Mucosa of rectum (tissue), 2 donors: ENCODE data around the gene EIF4E1B.

Experiments used
- H3K27ac ChIP-seq, 2 donors: one replicate each; pipeline ENCODE4 v1.7.0; 2013; ENCODE audit warnings: inconsistent platforms in 2 of 2, low read depth in 2 of 2, low read length in 2 of 2
- H3K27me3 ChIP-seq, 2 donors: one replicate each; pipeline ENCODE4 v1.7.0; 2013; ENCODE audit warnings: low read length in 2 of 2; ENCODE audit not compliant: control insufficient read depth in 2 of 2, insufficient read depth in 2 of 2
- H3K36me3 ChIP-seq, 2 donors: one replicate each; pipeline ENCODE4 v1.7.0; 2013; ENCODE audit warnings: low read length in 2 of 2; ENCODE audit not compliant: control insufficient read depth in 2 of 2, insufficient read depth in 2 of 2
- H3K4me1 ChIP-seq, 2 donors: one replicate each; pipeline ENCODE4 v1.7.0; 2013; ENCODE audit warnings: low read length in 2 of 2, mild to moderate bottlenecking in 1 of 2; ENCODE audit not compliant: control insufficient read depth in 2 of 2, insufficient read depth in 2 of 2
- H3K4me3 ChIP-seq, 2 donors: one replicate each; pipeline ENCODE4 v1.7.0; 2013; ENCODE audit warnings: low read length in 2 of 2
- H3K9ac ChIP-seq, 2 donors: one replicate each; pipeline ENCODE4 v1.7.0; 2013; ENCODE audit warnings: low read length in 2 of 2, low read depth in 1 of 2, mild to moderate bottlenecking in 1 of 2
- H3K9me3 ChIP-seq, 2 donors: one replicate each; pipeline ENCODE4 v1.7.0; 2013; ENCODE audit warnings: low read length in 2 of 2; ENCODE audit not compliant: control insufficient read depth in 2 of 2
- donor health status: healthy.
- donor health status: Normal muscosa, but diverticular disease.

Gene EIF4E1B

DNA sequence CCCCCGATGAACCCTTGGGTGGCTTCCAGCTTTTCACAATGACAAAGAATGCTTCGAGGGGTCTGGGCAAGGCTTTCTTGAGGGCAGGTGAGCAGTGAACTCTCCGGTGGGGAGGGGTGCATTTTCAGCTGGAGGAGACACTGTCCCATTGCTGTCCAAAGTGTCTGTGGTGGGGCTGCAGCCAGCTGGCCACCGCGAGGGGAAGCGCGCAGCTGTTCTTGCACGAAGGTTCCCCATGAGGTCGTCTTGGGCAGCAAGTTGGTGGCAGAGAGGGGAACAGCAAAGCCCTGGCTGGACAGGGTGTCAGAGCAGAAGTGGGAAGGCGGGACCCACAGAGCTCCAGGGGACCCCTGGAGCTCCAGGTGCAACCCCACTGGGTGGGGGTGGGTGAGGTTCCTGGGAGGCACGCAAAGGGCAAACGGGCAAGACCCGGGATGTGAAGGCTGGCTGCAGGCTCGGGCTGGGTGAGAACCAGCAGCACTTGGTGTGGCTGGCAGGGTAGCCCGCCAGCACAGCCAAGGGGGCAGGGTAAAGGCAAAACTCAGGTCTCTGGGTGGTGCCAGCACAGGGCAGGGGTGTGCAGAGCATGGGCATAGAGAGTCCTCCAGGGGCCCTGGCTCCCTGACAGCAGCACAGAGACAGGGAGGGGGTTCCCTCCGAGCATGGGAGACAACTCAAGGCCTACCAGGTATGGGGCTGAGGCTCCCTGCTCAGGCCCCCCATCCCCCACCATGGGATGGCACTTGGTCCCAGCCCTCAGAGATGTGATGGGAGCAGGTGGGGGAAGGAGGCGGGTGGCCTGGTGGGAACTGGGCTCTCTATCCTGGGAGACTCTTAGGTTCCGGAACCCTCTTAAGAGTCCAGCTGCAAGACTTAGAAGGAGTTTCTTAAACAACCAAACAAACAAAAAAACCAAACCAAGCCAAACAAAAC, 43.4 kb downstream of the EIF4E1B start:
- H3K36me3 ChIP-seq, result no peaks in the 10 kb centered on the region
- no peaks in the 10 kb centered on the region for H3K4me1 ChIP-seq
- H3K9ac ChIP-seq, result no peak overlapping the region
- no peak overlapping the region for H3K27ac ChIP-seq
- H3K9me3 ChIP-seq, result no peaks in the 10 kb centered on the region
- H3K27me3 ChIP-seq, result no peaks in the 10 kb centered on the region
- no peak overlapping the region for H3K4me3 ChIP-seq

DNA sequence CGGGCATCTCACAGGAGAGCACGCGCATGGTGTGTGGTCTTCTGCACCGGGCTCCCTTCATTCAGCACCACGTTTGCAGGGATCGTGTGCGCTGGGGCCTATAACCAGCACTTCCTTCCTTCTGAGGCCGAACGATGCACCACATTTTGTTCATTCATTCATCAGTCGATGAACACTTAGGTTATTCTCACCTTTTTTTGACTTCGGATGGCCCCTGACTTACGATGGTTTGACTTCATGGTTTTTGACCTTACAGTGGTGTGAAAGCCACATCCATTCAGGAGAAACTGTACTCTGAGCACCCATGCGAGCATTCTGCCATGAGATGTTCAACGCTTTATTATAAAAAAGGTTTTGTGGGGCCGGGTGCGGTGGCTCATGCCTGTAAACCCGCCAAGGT, 44.3 kb downstream of the EIF4E1B start:
- H3K27me3 ChIP-seq, result peaks cover 5 to 7% of the 10 kb centered on the region in 2 donors
- H3K9ac ChIP-seq, result no peak overlapping the region
- H3K36me3 ChIP-seq, result no peaks in the 10 kb centered on the region
- no peaks in the 10 kb centered on the region for H3K4me1 ChIP-seq
- H3K9me3 ChIP-seq, result no peaks in the 10 kb centered on the region
- no peak overlapping the region for H3K4me3 ChIP-seq
- no peak overlapping the region for H3K27ac ChIP-seq

DNA sequence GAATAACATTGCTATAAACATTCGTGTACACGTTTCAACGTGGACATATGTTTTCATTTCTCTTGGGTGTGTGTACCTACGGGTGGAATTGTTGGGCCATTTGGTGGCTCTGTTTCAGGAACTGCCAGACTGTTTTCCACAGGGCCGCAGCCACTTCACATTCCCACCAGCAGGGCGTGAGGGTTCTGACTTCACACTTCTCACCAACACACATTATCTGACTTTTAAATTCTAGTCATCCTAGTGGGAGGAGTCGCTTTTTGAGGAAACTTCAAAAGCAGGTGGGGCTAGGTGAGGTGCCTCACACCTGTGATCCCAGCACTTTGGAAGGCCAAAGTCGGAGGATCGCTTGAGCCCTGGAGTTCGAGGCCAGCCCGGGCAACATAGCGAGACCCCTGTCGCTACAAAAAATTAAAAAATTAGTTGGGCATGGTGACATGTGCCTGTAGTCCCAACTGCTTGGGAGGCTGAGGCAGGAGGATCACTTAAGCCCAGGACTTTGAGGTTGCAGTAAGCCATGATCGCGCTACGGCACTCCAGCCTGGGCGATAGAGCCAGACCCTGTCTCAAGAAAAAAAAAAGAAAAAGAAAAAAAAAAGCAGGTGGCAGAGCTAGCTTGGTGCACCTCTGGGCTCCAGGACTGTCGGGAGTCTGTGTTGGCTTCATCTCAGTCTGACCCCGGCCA, 45.3 kb downstream of the EIF4E1B start:
- H3K36me3 ChIP-seq, result no peaks in the 10 kb centered on the region
- peaks cover 8 to 13% of the 10 kb centered on the region in 2 donors for H3K27me3 ChIP-seq
- no peak overlapping the region for H3K9ac ChIP-seq
- no peaks in the 10 kb centered on the region for H3K4me1 ChIP-seq
- H3K9me3 ChIP-seq, result no peaks in the 10 kb centered on the region
- H3K27ac ChIP-seq, result no peak overlapping the region
- H3K4me3 ChIP-seq, result no peak overlapping the region

DNA sequence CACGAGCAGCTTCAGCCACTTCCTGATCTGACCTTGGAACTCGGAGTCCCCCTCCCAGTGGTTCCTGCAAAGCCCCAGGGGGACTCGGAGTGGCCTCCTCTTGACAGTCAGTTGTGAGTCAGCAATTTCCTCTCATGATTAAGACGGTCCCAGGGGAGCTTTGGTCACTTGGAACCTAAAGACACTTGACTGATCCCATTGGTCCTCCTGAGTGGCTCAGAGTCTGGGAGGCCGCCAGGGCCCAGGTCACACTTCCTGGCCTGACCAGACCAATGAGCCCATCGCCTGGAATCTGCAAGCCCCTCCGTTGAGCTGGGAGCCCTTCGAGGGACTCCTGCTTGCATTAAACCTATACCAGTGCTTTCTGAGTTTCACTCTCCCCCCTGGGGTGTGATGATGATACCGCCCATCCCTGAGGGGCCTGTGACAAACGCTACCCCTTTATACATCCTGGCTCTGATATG, 45.9 kb downstream of the EIF4E1B start:
- Histone ChIP-seq H3K27ac (no peak overlapping the region), H3K4me1 (no peaks in the 10 kb centered on the region), H3K36me3 (no peaks in the 10 kb centered on the region), H3K4me3 (no peak overlapping the region), H3K9me3 (no peaks in the 10 kb centered on the region), H3K9ac (no peak overlapping the region), H3K27me3 (peaks cover 8 to 14% of the 10 kb centered on the region in 2 donors)

DNA sequence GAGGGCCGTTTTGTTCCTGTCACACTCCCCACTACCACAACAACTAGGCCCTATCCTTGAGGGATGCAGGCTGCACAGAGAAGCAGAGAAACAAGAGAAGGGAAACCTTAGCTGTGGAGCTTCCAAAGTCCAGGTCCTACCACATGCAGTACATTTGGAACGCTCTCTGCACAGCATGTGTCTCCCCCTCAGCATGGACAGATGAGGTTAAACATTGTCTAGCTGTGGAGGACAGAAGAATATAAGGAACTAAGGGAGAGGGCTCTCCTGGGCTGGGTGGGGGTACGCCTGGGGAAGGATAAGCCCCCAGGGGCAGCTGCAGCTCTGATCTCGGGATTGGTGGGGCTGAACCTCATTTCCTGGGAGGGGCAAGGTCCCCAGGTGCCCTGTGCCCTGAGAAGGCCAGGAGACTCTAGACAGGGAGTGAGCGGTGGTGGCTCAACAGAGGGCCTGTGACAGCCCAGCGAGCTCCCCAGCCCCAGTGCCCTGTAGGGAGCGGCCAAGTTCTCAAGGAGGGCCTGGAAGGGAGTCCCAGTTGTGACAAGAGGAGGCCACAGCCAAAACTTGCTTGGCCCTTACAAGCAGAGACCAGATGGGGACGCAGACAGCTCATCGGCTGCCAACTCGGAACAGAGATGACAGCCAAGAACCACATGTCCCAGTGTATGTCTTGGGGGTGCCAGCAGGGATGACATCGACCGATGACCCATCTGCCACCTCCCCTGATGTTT, 46.9 kb downstream of the EIF4E1B start:
- no peaks in the 10 kb centered on the region for H3K9me3 ChIP-seq
- no peak overlapping the region for H3K27ac ChIP-seq
- H3K4me1 ChIP-seq, result no peaks in the 10 kb centered on the region
- H3K36me3 ChIP-seq, result no peaks in the 10 kb centered on the region
- peaks cover 8 to 18% of the 10 kb centered on the region in 2 donors for H3K27me3 ChIP-seq
- H3K4me3 ChIP-seq, result no peak overlapping the region
- H3K9ac ChIP-seq, result no peak overlapping the region

DNA sequence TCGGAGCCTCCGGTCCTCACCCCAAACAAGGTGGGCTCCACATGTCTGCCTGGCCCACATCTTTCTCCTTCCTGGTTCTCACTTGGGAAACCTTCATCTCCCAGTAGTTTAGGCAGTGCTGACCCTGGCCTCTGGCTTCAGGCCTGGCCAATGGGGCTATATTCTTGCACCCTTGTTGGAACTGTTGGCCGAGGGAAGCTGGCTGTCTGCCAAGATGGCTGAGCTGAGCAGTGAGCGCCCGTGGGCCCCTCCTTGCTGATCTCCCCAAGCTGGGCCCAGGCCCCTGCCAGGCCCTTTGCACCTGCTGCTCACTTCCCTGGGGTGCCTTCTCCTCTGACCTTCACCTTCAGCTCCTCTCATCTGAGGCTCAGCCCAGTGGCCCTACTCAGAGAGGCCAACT, 48.1 kb downstream of the EIF4E1B start:
- H3K27ac ChIP-seq, result no peak overlapping the region
- H3K9me3 ChIP-seq, result no peaks in the 10 kb centered on the region
- peaks cover 8 to 18% of the 10 kb centered on the region in 2 donors for H3K27me3 ChIP-seq
- H3K36me3 ChIP-seq, result no peaks in the 10 kb centered on the region
- H3K4me3 ChIP-seq, result no peak overlapping the region
- H3K4me1 ChIP-seq, result no peaks in the 10 kb centered on the region
- no peak overlapping the region for H3K9ac ChIP-seq

DNA sequence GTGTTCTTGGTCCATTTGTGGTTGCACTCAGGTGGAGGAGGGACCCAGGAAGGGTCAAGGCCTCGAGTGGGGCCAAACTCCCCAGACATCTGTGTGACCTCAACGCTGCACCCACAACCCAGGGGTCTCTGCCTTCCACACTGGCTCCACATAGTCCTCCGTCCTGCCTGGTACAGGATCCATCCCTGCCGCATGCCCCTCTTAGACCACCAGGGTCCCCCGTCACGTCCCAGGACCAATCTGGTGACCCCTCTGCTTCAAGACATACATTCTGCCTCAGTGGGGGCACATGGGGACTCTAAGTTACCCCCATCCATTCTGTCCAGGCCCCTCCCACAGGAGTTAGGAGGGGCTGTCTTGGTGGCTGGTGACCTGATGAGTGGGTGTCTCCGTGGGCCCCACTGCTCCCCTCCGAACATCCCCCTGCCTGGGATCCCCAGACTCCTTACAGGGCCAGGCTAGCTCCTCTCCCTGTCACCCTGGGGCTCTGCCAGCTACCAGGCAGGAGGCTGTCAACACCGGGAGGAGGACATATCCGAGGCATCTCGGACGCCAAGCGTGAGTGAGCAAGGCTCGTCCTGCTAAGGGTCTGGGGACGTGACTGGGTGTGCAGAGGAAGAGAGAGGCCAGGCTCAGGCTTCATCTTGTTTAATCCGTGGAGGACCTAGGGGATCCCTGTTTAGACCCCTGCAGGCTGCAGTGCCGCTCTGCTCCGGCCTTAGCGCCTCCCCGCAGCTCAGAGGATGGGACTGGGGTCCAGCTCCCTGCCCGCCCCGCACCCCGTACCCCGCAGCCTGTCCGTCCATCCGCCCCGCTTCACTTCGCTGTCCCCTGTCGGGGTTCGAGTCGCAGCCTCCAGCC, 49.1 kb downstream of the EIF4E1B start:
- Histone ChIP-seq H3K9me3 (no peaks in the 10 kb centered on the region), H3K4me1 (no peaks in the 10 kb centered on the region), H3K9ac (no peak overlapping the region), H3K36me3 (no peaks in the 10 kb centered on the region), H3K27ac (no peak overlapping the region), H3K4me3 (no peak overlapping the region), H3K27me3 (peaks cover 8 to 18% of the 10 kb centered on the region in 2 donors)

DNA sequence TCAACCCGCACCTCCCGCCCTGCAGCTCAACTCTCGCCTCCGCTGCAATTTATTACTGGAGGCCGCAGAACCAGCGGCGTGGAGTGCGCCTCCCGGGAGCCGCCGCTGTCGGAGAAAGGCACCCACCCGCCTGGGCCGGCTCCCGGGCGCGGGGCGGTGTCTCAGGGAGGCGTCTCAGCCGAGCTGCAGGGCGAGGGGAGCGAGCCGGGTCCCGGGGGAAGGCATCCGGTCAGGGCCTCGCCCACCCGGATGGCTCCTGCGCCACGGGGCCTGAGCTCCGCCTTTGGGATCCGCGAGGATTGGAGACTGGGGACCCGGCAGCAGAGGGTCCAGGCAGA, 49.7 kb downstream of the EIF4E1B start:
- no peaks in the 10 kb centered on the region for H3K4me1 ChIP-seq
- H3K9me3 ChIP-seq, result no peaks in the 10 kb centered on the region
- H3K4me3 ChIP-seq, result no peak overlapping the region
- no peak overlapping the region for H3K27ac ChIP-seq
- no peak overlapping the region for H3K9ac ChIP-seq
- peaks cover 8 to 18% of the 10 kb centered on the region in 2 donors for H3K27me3 ChIP-seq
- H3K36me3 ChIP-seq, result no peaks in the 10 kb centered on the region

DNA sequence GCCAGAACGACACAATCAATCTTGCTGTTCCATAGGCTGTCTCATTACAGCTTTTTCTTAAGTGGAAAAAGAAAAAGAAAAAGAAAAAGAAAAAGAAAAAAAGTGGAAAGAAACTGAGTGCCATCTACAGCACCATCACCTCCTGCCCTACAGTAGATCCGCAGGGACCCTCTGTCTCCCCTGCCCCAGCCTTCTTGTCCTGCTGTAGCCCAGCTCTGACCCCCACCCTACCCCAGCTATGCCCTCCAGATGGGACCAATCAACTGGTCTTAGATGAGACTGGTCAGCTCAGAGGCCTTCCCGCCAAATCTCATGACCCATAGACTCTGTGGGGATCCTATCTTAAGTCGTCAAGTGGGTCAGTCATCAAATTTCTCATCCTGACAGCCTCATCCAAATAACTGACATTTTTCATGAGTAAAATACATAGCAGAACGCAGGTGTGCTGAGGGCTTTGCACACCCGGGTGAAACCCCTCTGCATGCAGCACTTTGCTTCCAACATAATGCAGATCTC, 51.6 kb downstream of the EIF4E1B start:
- Histone ChIP-seq H3K9me3 (no peaks in the 10 kb centered on the region), H3K4me1 (no peaks in the 10 kb centered on the region), H3K27ac (no peak overlapping the region), H3K9ac (no peak overlapping the region), H3K4me3 (no peak overlapping the region), H3K27me3 (peaks cover 8 to 18% of the 10 kb centered on the region in 2 donors), H3K36me3 (no peaks in the 10 kb centered on the region)
